HEK293 (cell line): ENCODE data around the gene RCOR1.
A peak's percentile ranks its signal among the peaks of the same experiment; 100 is the strongest.

Source experiments
- BCL11B ChIP-seq: fragments of 450-650 bp; formaldehyde crosslinking; IDR thresholded peaks from 2 replicates; pipeline ENCODE4 v1.5.1; 2016; ENCODE audit warnings: low read depth, missing biosample characterization, missing genetic modification characterization
- GLI2 ChIP-seq: fragments of 450-650 bp; formaldehyde crosslinking; IDR thresholded peaks from 2 replicates; pipeline ENCODE4; 2017; ENCODE audit warnings: missing biosample characterization, missing genetic modification characterization, low read depth, borderline replicate concordance
- GLIS2 ChIP-seq: fragments of 450-650 bp; formaldehyde crosslinking; IDR thresholded peaks from 2 replicates; pipeline ENCODE4 v1.5.1; 2016; ENCODE audit warnings: missing biosample characterization, missing genetic modification characterization
- SP3 ChIP-seq: fragments of 450-650 bp; formaldehyde crosslinking; IDR thresholded peaks from 2 replicates; pipeline ENCODE4 v1.5.1; 2016; ENCODE audit warnings: missing biosample characterization, missing genetic modification characterization
- SP7 ChIP-seq: fragments of 450-650 bp; formaldehyde crosslinking; IDR thresholded peaks from 2 replicates; pipeline ENCODE4 v1.5.1; 2016; ENCODE audit warnings: missing biosample characterization, missing genetic modification characterization
- ZBTB1 ChIP-seq: fragments of 450-650 bp; formaldehyde crosslinking; IDR thresholded peaks from 2 replicates; pipeline ENCODE4 v1.5.1; 2016; ENCODE audit warnings: missing biosample characterization, missing genetic modification characterization
- ZFP69B ChIP-seq: fragments of 450-650 bp; formaldehyde crosslinking; IDR thresholded peaks from 2 replicates; pipeline ENCODE4 v1.5.1; 2016; ENCODE audit warnings: missing biosample characterization, missing genetic modification characterization
- ZNF10 ChIP-seq: fragments of 450-650 bp; formaldehyde crosslinking; IDR thresholded peaks from 2 replicates; pipeline ENCODE4 v1.5.1; 2017; ENCODE audit warnings: missing biosample characterization, missing genetic modification characterization
- ZNF121 ChIP-seq: fragments of 450-650 bp; formaldehyde crosslinking; IDR thresholded peaks from 2 replicates; pipeline ENCODE4 v1.5.1; 2016; ENCODE audit warnings: missing biosample characterization, missing genetic modification characterization
- ZNF184 ChIP-seq: fragments of 450-650 bp; IDR thresholded peaks from 2 replicates; pipeline ENCODE4 v1.5.1; 2018; ENCODE audit warnings: missing biosample characterization, mild to moderate bottlenecking, missing genetic modification characterization
- ZNF2 ChIP-seq: fragments of 450-650 bp; formaldehyde crosslinking; IDR thresholded peaks from 2 replicates; pipeline ENCODE4 v1.5.1; 2016; ENCODE audit warnings: missing biosample characterization, missing genetic modification characterization
- ZNF221 ChIP-seq: fragments of 450-650 bp; formaldehyde crosslinking; IDR thresholded peaks from 2 replicates; pipeline ENCODE4 v1.5.1; 2017; ENCODE audit warnings: missing biosample characterization, missing genetic modification characterization, borderline replicate concordance
- ZNF398 ChIP-seq: fragments of 450-650 bp; formaldehyde crosslinking; IDR thresholded peaks from 2 replicates; pipeline ENCODE4 v1.5.1; 2017; ENCODE audit warnings: missing biosample characterization, missing genetic modification characterization
- ZNF404 ChIP-seq: fragments of 450-650 bp; formaldehyde crosslinking; IDR thresholded peaks from 2 replicates; pipeline ENCODE4 v1.5.1; 2017; ENCODE audit warnings: missing biosample characterization, missing genetic modification characterization
- ZNF529 ChIP-seq: fragments of 450-650 bp; formaldehyde crosslinking; IDR thresholded peaks from 2 replicates; pipeline ENCODE4 v1.5.1; 2017; ENCODE audit warnings: missing genetic modification characterization, missing biosample characterization; ENCODE audit not compliant: insufficient replicate concordance
- ZNF558 ChIP-seq: fragments of 450-650 bp; formaldehyde crosslinking; IDR thresholded peaks from 2 replicates; pipeline ENCODE4 v1.5.1; 2016; ENCODE audit warnings: missing biosample characterization, missing genetic modification characterization
- ZNF600 ChIP-seq: fragments of 450-650 bp; formaldehyde crosslinking; IDR thresholded peaks from 2 replicates; pipeline ENCODE4 v1.5.1; 2016; ENCODE audit warnings: missing biosample characterization, missing genetic modification characterization
- ZNF639 ChIP-seq: fragments of 450-650 bp; formaldehyde crosslinking; IDR thresholded peaks from 2 replicates; pipeline ENCODE4 v1.5.1; 2016; ENCODE audit warnings: missing biosample characterization, missing genetic modification characterization
- ZNF785 ChIP-seq: fragments of 450-650 bp; formaldehyde crosslinking; IDR thresholded peaks from 2 replicates; pipeline ENCODE4 v1.5.1; 2016; ENCODE audit warnings: missing biosample characterization, missing genetic modification characterization
- ZXDB ChIP-seq: fragments of 450-650 bp; formaldehyde crosslinking; IDR thresholded peaks from 2 replicates; pipeline ENCODE4 v1.5.1; 2016; ENCODE audit warnings: missing biosample characterization, missing genetic modification characterization
- TF ChIP-seq, protein P1 (sequence below): fragments of 450-650 bp; formaldehyde crosslinking; IDR thresholded peaks from 2 replicates; pipeline ENCODE4 v1.5.1; 2016; ENCODE audit warnings: missing biosample characterization, missing genetic modification characterization
- TF ChIP-seq, protein P2 (sequence below): fragments of 450-650 bp; formaldehyde crosslinking; IDR thresholded peaks from 2 replicates; pipeline ENCODE4 v1.5.1; 2016; ENCODE audit warnings: missing biosample characterization, missing genetic modification characterization
- TF ChIP-seq, protein P3 (sequence below): fragments of 450-650 bp; formaldehyde crosslinking; IDR thresholded peaks from 2 replicates; pipeline ENCODE4 v1.5.1; 2017; ENCODE audit warnings: missing biosample characterization, missing genetic modification characterization
- TF ChIP-seq, protein P4 (sequence below): fragments of 450-650 bp; formaldehyde crosslinking; conservative IDR thresholded peaks from 2 replicates; pipeline ENCODE4 v1.5.1; 2016; ENCODE audit warnings: low read depth, missing biosample characterization, missing genetic modification characterization
- TF ChIP-seq, protein P5 (sequence below): fragments of 450-650 bp; formaldehyde crosslinking; IDR thresholded peaks from 2 replicates; pipeline ENCODE4 v1.5.1; 2016; ENCODE audit warnings: missing biosample characterization, missing genetic modification characterization

Gene RCOR1

DNA sequence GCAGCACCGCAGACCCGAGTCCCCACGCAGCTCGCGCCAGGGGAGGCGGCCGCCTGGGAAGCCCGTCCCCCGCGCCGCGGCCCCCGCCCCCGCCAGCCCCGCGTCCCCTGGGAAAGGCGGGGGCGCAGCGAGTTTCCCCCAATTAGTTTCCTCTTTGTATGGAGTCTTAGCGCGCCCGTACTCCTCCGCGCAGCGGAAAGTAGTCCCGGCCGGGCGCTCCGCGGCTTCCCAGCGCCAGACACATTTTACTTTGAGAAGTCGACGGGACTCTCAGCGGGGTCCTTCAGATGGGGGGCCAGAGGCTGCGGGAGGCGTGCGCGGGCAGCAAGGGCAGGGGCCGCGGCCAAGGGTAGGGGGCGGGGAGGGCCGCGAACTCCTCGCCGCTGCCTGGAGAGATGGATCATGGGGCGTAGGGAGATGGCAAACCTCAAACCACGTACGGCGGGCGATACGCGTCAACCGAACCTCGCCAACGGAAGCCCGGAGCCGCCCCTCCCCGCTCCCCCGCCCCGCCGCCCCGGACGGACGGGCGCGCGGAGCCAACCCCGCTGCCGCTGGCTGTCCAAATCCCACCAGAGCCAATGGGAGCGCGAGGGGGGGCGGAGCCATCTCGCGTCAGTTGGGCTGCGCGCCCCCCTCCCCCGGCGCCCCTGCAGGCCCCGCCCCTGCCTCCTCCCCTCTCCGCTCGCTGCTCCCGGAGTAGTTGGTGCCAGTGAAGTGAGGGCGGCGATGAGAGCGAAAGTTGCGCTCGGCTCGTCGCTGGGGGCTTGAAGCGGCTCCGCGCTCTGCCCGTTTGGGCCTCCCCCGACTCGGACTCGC, at the start of gene RCOR1 (continued):
- no peak for TF ChIP-seq ZNF404 (tag by site-specific recombination)
- TF ChIP-seq, protein P1, sequence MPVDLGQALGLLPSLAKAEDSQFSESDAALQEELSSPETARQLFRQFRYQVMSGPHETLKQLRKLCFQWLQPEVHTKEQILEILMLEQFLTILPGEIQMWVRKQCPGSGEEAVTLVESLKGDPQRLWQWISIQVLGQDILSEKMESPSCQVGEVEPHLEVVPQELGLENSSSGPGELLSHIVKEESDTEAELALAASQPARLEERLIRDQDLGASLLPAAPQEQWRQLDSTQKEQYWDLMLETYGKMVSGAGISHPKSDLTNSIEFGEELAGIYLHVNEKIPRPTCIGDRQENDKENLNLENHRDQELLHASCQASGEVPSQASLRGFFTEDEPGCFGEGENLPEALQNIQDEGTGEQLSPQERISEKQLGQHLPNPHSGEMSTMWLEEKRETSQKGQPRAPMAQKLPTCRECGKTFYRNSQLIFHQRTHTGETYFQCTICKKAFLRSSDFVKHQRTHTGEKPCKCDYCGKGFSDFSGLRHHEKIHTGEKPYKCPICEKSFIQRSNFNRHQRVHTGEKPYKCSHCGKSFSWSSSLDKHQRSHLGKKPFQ (tag by site-specific recombination) = peak; percentile 62
- TF ChIP-seq SP3 (tag by site-specific recombination) = peak; percentile 89
- TF ChIP-seq, protein P2, sequence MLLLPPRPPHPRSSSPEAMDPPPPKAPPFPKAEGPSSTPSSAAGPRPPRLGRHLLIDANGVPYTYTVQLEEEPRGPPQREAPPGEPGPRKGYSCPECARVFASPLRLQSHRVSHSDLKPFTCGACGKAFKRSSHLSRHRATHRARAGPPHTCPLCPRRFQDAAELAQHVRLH (tag by site-specific recombination) = peak; percentile 84
- peak; percentile 88 for TF ChIP-seq SP7 (tag by site-specific recombination)
- TF ChIP-seq ZFP69B = peak; percentile 83
- no peak for TF ChIP-seq ZNF558 (tag by site-specific recombination)
- 0 out of 2 replicates have a peak, but pooled peaks have one; percentile 57 for TF ChIP-seq ZNF10
- TF ChIP-seq ZNF184 = 0 out of 2 replicates have a peak, but pooled peaks have one; percentile 54
- TF ChIP-seq ZNF785 (tag by site-specific recombination) = 0 out of 2 replicates have a peak, but pooled peaks have one; percentile 60
- TF ChIP-seq, protein P3, sequence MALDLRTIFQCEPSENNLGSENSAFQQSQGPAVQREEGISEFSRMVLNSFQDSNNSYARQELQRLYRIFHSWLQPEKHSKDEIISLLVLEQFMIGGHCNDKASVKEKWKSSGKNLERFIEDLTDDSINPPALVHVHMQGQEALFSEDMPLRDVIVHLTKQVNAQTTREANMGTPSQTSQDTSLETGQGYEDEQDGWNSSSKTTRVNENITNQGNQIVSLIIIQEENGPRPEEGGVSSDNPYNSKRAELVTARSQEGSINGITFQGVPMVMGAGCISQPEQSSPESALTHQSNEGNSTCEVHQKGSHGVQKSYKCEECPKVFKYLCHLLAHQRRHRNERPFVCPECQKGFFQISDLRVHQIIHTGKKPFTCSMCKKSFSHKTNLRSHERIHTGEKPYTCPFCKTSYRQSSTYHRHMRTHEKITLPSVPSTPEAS (tag by site-specific recombination) = peak; percentile 53
- TF ChIP-seq ZNF221 (tag by site-specific recombination) = 0 out of 2 replicates have a peak, but pooled peaks have one; percentile 17
- no peak for TF ChIP-seq ZNF529 (tag by site-specific recombination)
- TF ChIP-seq, protein P4, sequence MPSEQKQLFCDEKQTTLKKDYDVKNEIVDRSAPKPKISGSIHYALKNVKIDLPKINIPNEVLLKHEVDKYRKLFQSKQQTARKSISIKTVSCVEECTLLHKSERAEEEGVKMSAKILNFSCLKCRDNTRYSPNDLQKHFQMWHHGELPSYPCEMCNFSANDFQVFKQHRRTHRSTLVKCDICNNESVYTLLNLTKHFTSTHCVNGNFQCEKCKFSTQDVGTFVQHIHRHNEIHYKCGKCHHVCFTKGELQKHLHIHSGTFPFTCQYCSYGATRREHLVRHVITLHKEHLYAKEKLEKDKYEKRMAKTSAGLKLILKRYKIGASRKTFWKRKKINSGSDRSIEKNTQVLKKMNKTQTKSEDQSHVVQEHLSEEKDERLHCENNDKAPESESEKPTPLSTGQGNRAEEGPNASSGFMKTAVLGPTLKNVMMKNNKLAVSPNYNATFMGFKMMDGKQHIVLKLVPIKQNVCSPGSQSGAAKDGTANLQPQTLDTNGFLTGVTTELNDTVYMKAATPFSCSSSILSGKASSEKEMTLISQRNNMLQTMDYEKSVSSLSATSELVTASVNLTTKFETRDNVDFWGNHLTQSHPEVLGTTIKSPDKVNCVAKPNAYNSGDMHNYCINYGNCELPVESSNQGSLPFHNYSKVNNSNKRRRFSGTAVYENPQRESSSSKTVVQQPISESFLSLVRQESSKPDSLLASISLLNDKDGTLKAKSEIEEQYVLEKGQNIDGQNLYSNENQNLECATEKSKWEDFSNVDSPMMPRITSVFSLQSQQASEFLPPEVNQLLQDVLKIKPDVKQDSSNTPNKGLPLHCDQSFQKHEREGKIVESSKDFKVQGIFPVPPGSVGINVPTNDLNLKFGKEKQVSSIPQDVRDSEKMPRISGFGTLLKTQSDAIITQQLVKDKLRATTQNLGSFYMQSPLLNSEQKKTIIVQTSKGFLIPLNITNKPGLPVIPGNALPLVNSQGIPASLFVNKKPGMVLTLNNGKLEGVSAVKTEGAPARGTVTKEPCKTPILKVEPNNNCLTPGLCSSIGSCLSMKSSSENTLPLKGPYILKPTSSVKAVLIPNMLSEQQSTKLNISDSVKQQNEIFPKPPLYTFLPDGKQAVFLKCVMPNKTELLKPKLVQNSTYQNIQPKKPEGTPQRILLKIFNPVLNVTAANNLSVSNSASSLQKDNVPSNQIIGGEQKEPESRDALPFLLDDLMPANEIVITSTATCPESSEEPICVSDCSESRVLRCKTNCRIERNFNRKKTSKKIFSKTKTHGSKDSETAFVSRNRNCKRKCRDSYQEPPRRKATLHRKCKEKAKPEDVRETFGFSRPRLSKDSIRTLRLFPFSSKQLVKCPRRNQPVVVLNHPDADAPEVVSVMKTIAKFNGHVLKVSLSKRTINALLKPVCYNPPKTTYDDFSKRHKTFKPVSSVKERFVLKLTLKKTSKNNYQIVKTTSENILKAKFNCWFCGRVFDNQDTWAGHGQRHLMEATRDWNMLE = peak; percentile 49; the same call in 1 of the 2 replicates
- peak; percentile 39; the same call in 1 of the 2 replicates for TF ChIP-seq ZNF600 (tag by site-specific recombination)
- TF ChIP-seq ZNF398 (tag by site-specific recombination) = peak; percentile 69
- peak; percentile 80 for TF ChIP-seq ZNF639
- no peak for TF ChIP-seq GLI2 (tag by site-specific recombination)
- TF ChIP-seq BCL11B (tag by site-specific recombination) = peak; percentile 63; the same call in 1 of the 2 replicates
- peak; percentile 95 for TF ChIP-seq ZXDB (tag by site-specific recombination)
- peak; percentile 63; the same call in 1 of the 2 replicates for TF ChIP-seq GLIS2 (tag by site-specific recombination)
- 0 out of 2 replicates have a peak, but pooled peaks have one; percentile 63 for TF ChIP-seq ZBTB1 (tag by site-specific recombination)
- TF ChIP-seq ZNF121 = peak; percentile 49; the same call in 1 of the 2 replicates
- peak; percentile 73; the same call in 1 of the 2 replicates for TF ChIP-seq ZNF2 (tag by site-specific recombination)
- TF ChIP-seq, protein P5, sequence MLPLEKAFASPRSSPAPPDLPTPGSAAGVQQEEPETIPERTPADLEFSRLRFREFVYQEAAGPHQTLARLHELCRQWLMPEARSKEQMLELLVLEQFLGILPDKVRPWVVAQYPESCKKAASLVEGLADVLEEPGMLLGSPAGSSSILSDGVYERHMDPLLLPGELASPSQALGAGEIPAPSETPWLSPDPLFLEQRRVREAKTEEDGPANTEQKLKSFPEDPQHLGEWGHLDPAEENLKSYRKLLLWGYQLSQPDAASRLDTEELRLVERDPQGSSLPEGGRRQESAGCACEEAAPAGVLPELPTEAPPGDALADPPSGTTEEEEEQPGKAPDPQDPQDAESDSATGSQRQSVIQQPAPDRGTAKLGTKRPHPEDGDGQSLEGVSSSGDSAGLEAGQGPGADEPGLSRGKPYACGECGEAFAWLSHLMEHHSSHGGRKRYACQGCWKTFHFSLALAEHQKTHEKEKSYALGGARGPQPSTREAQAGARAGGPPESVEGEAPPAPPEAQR = peak; percentile 84
